A673 (cell line): ENCODE data around the gene BACH2. TPM values are rescaled to one million over a fixed set of nuclear protein-coding genes. Genes with fewer than 3 reads are reported as not detected.

ENCODE experiments used
- BruUV-seq: library from RNA; stranded (reverse); fragments of 400-500 nt; replicated peaks from 2 replicates; lab custom pipeline; 2021; lab: Mats Ljungman, UMichigan
- CTCF ChIA-PET: fragments of 300-600 bp; sonication (Branson Sonifier 250); formaldehyde crosslinking; loops from one replicate; lab custom pipeline; 2022; ENCODE audit warnings: antibody characterized with exemption; lab: Charles Lee
- POLR2A ChIA-PET: fragments of 300-600 bp; sonication (Branson Sonifier 250); formaldehyde crosslinking; loops from one replicate; lab custom pipeline; 2022; ENCODE audit warnings: antibody characterized with exemption; ENCODE audit not compliant: low non-redundant PET; lab: Charles Lee
- DNase-seq: peaks from one replicate; pipeline ENCODE4 v3.0.0-alpha.2; 2015; ENCODE audit warnings: low spot score
- H3K27ac ChIP-seq: fragments of 200-600 bp; sonication (generic); 2 replicates; pipeline ENCODE4 v1.5.1; 2016; ENCODE audit warnings: mixed run types, low read depth, mild to moderate bottlenecking, mixed read lengths, antibody characterized with exemption, low read length; ENCODE audit not compliant: poor library complexity, severe bottlenecking
- H3K27me3 ChIP-seq: fragments of 200-600 bp; sonication (generic); replicated peaks from 2 replicates; pipeline ENCODE4 v1.6.1; 2017; ENCODE audit warnings: mixed run types, low read depth, mild to moderate bottlenecking, mixed read lengths, antibody characterized with exemption, low read length; ENCODE audit not compliant: insufficient read depth, poor library complexity
- H3K36me3 ChIP-seq: fragments of 200-600 bp; sonication (generic); 2 replicates; pipeline ENCODE4 v1.6.1; 2016; ENCODE audit warnings: mixed run types, mild to moderate bottlenecking, mixed read lengths, antibody characterized with exemption, low read length; ENCODE audit not compliant: insufficient read depth, poor library complexity, severe bottlenecking
- H3K4me1 ChIP-seq: fragments of 200-600 bp; sonication (generic); 2 replicates; pipeline ENCODE4 v1.6.1; 2017; ENCODE audit warnings: mixed run types, mild to moderate bottlenecking, mixed read lengths, antibody characterized with exemption, low read length; ENCODE audit not compliant: insufficient read depth, poor library complexity, severe bottlenecking
- H3K4me3 ChIP-seq: fragments of 200-600 bp; sonication (generic); 2 replicates; pipeline ENCODE4 v1.5.1; 2016; ENCODE audit warnings: low read depth, mixed run types, mild to moderate bottlenecking, mixed read lengths, low read length; ENCODE audit not compliant: poor library complexity, severe bottlenecking
- H3K9me3 ChIP-seq: fragments of 200-600 bp; sonication (generic); 2 replicates; pipeline ENCODE4 v1.6.1; 2016; ENCODE audit warnings: mixed run types, low read depth, mild to moderate bottlenecking, mixed read lengths, antibody characterized with exemption, low read length; ENCODE audit not compliant: poor library complexity, severe bottlenecking
- CTCF ChIP-seq: fragments of 300-800, 200-600 bp; sonication (generic); conservative IDR thresholded peaks from 2 replicates; pipeline ENCODE4 v1.5.1; 2017; ENCODE audit warnings: low read depth, mild to moderate bottlenecking, antibody characterized with exemption, low read length, moderate library complexity, mixed read lengths
- EZH2 ChIP-seq: fragments of 200-600 bp; sonication (generic); IDR thresholded peaks from 2 replicates; pipeline ENCODE4 v1.6.1; 2017; ENCODE audit warnings: borderline replicate concordance, low read depth, mild to moderate bottlenecking, mixed read lengths, antibody characterized with exemption, low read length; ENCODE audit not compliant: poor library complexity, severe bottlenecking
- intact Hi-C: fragments of 100-400 bp; cut with micrococcal nuclease; formaldehyde crosslinking; loops from one replicate; pipeline ENCODE4 v1.10.0; 2022; ENCODE audit not compliant: unreplicated experiment
- total RNA-seq: library from RNA; stranded (reverse); gene quantifications from 2 replicates; pipeline ENCODE4 v1.2.3, GENCODE V29; 2021

Gene BACH2
- total RNA-seq, 1 experiment from 2014 or later = 0.37 TPM

GRCh38 chr6:90294614-90294988, 2.0 kb downstream of the BACH2 start:
- ChIA-PET POLR2A (no interaction called here), CTCF (no interaction called here)
- Histone ChIP-seq H3K27me3 (peaks cover 76% of the 10 kb centered on the region), H3K4me3 (peak overlapping the region; percentile 54), H3K9me3 (no peaks in the 10 kb centered on the region), H3K27ac (no peak overlapping the region), H3K4me1 (peaks cover 13% of the 10 kb centered on the region), H3K36me3 (no peaks in the 10 kb centered on the region)
- intact Hi-C loops = loop anchor here (5.0 to 10.0 kb wide), 2 partner anchors 322 to 350 kb away; no protein-coding TSS in a partner anchor
- peak; percentile 22 for DNase-seq
- TF ChIP-seq CTCF = no peak
- no peak for TF ChIP-seq EZH2
- no TSS peak for BruUV-seq

- H3K4me1 ChIP-seq = peaks cover 13% of the 10 kb centered on the region
- ChIA-PET POLR2A (no interaction called here), CTCF (no interaction called here)
- H3K27ac ChIP-seq = no peak overlapping the region
- H3K27me3 ChIP-seq = peaks cover 71% of the 10 kb centered on the region
- no TSS peak for BruUV-seq
- H3K36me3 ChIP-seq = no peaks in the 10 kb centered on the region
- H3K9me3 ChIP-seq = no peaks in the 10 kb centered on the region
- DNase-seq = no peak
- intact Hi-C loops = loop anchor here (5.0 to 10.0 kb wide), 2 partner anchors 322 to 349 kb away; no protein-coding TSS in a partner anchor
- TF ChIP-seq CTCF = no peak
- TF ChIP-seq EZH2 = no peak
- no peak overlapping the region for H3K4me3 ChIP-seq
Observed at GRCh38 chr6:90294008-90294511, 2.6 kb downstream of the BACH2 start.

- no peaks in the 10 kb centered on the region for H3K9me3 ChIP-seq
- intact Hi-C loops = loop anchor here (5.0 to 10.0 kb wide), 2 partner anchors 321 to 349 kb away; no protein-coding TSS in a partner anchor
- H3K27me3 ChIP-seq = peaks cover 65% of the 10 kb centered on the region
- TF ChIP-seq CTCF = no peak
- TF ChIP-seq EZH2 = no peak
- peaks cover 13% of the 10 kb centered on the region for H3K4me1 ChIP-seq
- BruUV-seq = no TSS peak
- no peak for DNase-seq
- H3K27ac ChIP-seq = no peak overlapping the region
- ChIA-PET POLR2A (no interaction called here), CTCF (no interaction called here)
- H3K36me3 ChIP-seq = no peaks in the 10 kb centered on the region
- no peak overlapping the region for H3K4me3 ChIP-seq
Observed at GRCh38 chr6:90293319-90293953, 3.2 kb downstream of the BACH2 start.
